Muscle layer of colon (tissue), 2 donors: Measurements from ENCODE around the gene MYH7.

Source experiments
- H3K27ac ChIP-seq: one replicate; pipeline ENCODE4 v1.7.0; 2013; ENCODE audit warnings: low read depth, mild to moderate bottlenecking, low read length, moderate library complexity
- H3K27me3 ChIP-seq, 2 donors: one replicate each; pipeline ENCODE4 v1.7.0; 2013; ENCODE audit warnings: low read length in 2 of 2, mild to moderate bottlenecking in 2 of 2; ENCODE audit not compliant: insufficient read depth in 2 of 2, control insufficient read depth in 1 of 2
- H3K36me3 ChIP-seq: one replicate; pipeline ENCODE4 v1.7.0; 2013; ENCODE audit warnings: mild to moderate bottlenecking, low read length; ENCODE audit not compliant: insufficient read depth
- H3K4me1 ChIP-seq: one replicate; pipeline ENCODE4 v1.7.0; 2013; ENCODE audit warnings: mild to moderate bottlenecking, low read length; ENCODE audit not compliant: insufficient read depth
- H3K4me3 ChIP-seq, 2 donors: one replicate each; pipeline ENCODE4 v1.7.0; 2013; ENCODE audit warnings: low read length in 2 of 2, low read depth in 1 of 2, mild to moderate bottlenecking in 1 of 2, moderate library complexity in 1 of 2
- H3K9ac ChIP-seq: one replicate; pipeline ENCODE4 v1.7.0; 2013; ENCODE audit warnings: low read length
- H3K9me3 ChIP-seq: one replicate; pipeline ENCODE4 v1.7.0; 2013; ENCODE audit warnings: mild to moderate bottlenecking, low read length
- donor health status: abdominal sarcoma.
- donor health status: Adenocarcinoma of cecum.

MYH7 gene

GRCh38 chr14:23446291-23446851, 10.9 kb upstream of the MYH7 start:
- Histone ChIP-seq H3K9ac (no peak overlapping the region), H3K4me1 (no peaks in the 10 kb centered on the region), H3K4me3 (no peak overlapping the region), H3K9me3 (no peaks in the 10 kb centered on the region), H3K27me3 (no peaks in the 10 kb centered on the region), H3K36me3 (no peaks in the 10 kb centered on the region), H3K27ac (no peak overlapping the region)

- no peak overlapping the region for H3K4me3 ChIP-seq
- no peak overlapping the region for H3K27ac ChIP-seq
- no peaks in the 10 kb centered on the region for H3K9me3 ChIP-seq
- no peaks in the 10 kb centered on the region for H3K4me1 ChIP-seq
- no peak overlapping the region for H3K9ac ChIP-seq
- H3K36me3 ChIP-seq, result no peaks in the 10 kb centered on the region
- no peaks in the 10 kb centered on the region for H3K27me3 ChIP-seq
Observed at GRCh38 chr14:23445773-23446172, 10.3 kb upstream of the MYH7 start.

GRCh38 chr14:23444314-23444713, 8.9 kb upstream of the MYH7 start:
- H3K27me3 ChIP-seq, result no peaks in the 10 kb centered on the region
- no peaks in the 10 kb centered on the region for H3K9me3 ChIP-seq
- no peak overlapping the region for H3K27ac ChIP-seq
- H3K36me3 ChIP-seq, result no peaks in the 10 kb centered on the region
- H3K4me1 ChIP-seq, result no peaks in the 10 kb centered on the region
- no peak overlapping the region for H3K9ac ChIP-seq
- H3K4me3 ChIP-seq, result no peak overlapping the region

- Histone ChIP-seq H3K9me3 (no peaks in the 10 kb centered on the region), H3K27ac (no peak overlapping the region), H3K27me3 (no peaks in the 10 kb centered on the region), H3K4me3 (no peak overlapping the region), H3K36me3 (no peaks in the 10 kb centered on the region), H3K4me1 (no peaks in the 10 kb centered on the region), H3K9ac (no peak overlapping the region)
Observed at GRCh38 chr14:23443881-23444280, 8.4 kb upstream of the MYH7 start.

- no peak overlapping the region for H3K4me3 ChIP-seq
- H3K36me3 ChIP-seq, result no peaks in the 10 kb centered on the region
- H3K9ac ChIP-seq, result no peak overlapping the region
- no peaks in the 10 kb centered on the region for H3K27me3 ChIP-seq
- no peak overlapping the region for H3K27ac ChIP-seq
- no peaks in the 10 kb centered on the region for H3K9me3 ChIP-seq
- no peaks in the 10 kb centered on the region for H3K4me1 ChIP-seq
Observed at GRCh38 chr14:23443411-23443812, 8.0 kb upstream of the MYH7 start.

GRCh38 chr14:23442721-23443356, 7.4 kb upstream of the MYH7 start:
- Histone ChIP-seq H3K9me3 (no peaks in the 10 kb centered on the region), H3K4me3 (no peak overlapping the region), H3K27ac (no peak overlapping the region), H3K4me1 (peaks cover 4% of the 10 kb centered on the region), H3K9ac (no peak overlapping the region), H3K27me3 (no peaks in the 10 kb centered on the region), H3K36me3 (no peaks in the 10 kb centered on the region)

GRCh38 chr14:23441076-23441475, 5.6 kb upstream of the MYH7 start:
- Histone ChIP-seq H3K9ac (no peak overlapping the region), H3K36me3 (no peaks in the 10 kb centered on the region), H3K9me3 (no peaks in the 10 kb centered on the region), H3K4me3 (no peak overlapping the region), H3K4me1 (peaks cover 8% of the 10 kb centered on the region), H3K27me3 (no peaks in the 10 kb centered on the region), H3K27ac (no peak overlapping the region)

- H3K9me3 ChIP-seq, result no peaks in the 10 kb centered on the region
- no peak overlapping the region for H3K9ac ChIP-seq
- peaks cover 8% of the 10 kb centered on the region for H3K4me1 ChIP-seq
- H3K36me3 ChIP-seq, result no peaks in the 10 kb centered on the region
- no peak overlapping the region for H3K27ac ChIP-seq
- H3K27me3 ChIP-seq, result no peaks in the 10 kb centered on the region
- no peak overlapping the region for H3K4me3 ChIP-seq
Observed at GRCh38 chr14:23439107-23439835, 3.8 kb upstream of the MYH7 start.

- Histone ChIP-seq H3K4me3 (no peak overlapping the region), H3K27ac (no peak overlapping the region), H3K4me1 (peaks cover 8% of the 10 kb centered on the region)
Observed at GRCh38 chr14:23438101-23438971, 2.9 kb upstream of the MYH7 start.

GRCh38 chr14:23437133-23438100, 2.0 kb upstream of the MYH7 start:
- Histone ChIP-seq H3K4me1 (peaks cover 8% of the 10 kb centered on the region), H3K9ac (no peak overlapping the region), H3K27ac (no peak overlapping the region), H3K4me3 (no peak overlapping the region), H3K9me3 (no peaks in the 10 kb centered on the region), H3K27me3 (no peaks in the 10 kb centered on the region), H3K36me3 (no peaks in the 10 kb centered on the region)

More at GRCh38 chr14:23438101-23438971, 2.9 kb upstream of the MYH7 start:
- H3K9ac ChIP-seq, result no peak overlapping the region
- H3K9me3 ChIP-seq, result no peaks in the 10 kb centered on the region
- no peaks in the 10 kb centered on the region for H3K27me3 ChIP-seq
- H3K36me3 ChIP-seq, result no peaks in the 10 kb centered on the region
